ENCODE data around the gene EXOC3L2.

GRCh38 chr19:45244133-45244794, 943 bp downstream of the EXOC3L2 start:
- no peak for TF ChIP-seq CTCF (IDR thresholded peaks at IDR 0.05; ENCODE audit: control extremely low read depth in 1 of 3, insufficient read depth in 1 of 3, low read depth in 1 of 3, low read length in 3 of 3)
- no peak for TF ChIP-seq POLR2AphosphoS5 (IDR thresholded peaks at IDR 0.05; ENCODE audit: low read depth, low read length)
- TF ChIP-seq CEBPB (IDR thresholded peaks at IDR 0.05; ENCODE audit: low read depth, low read length) = no peak
- no peak for TF ChIP-seq TCF12 (IDR thresholded peaks at IDR 0.05; ENCODE audit: low read depth, low read length)
- TF ChIP-seq EP300 (IDR thresholded peaks at IDR 0.05; ENCODE audit: borderline replicate concordance in 1 of 2, low read depth in 2 of 2, low read length in 2 of 2) = no peak
- TF ChIP-seq HDAC2 (IDR thresholded peaks at IDR 0.05; ENCODE audit: borderline replicate concordance in 1 of 2, low read depth in 2 of 2, low read length in 2 of 2) = no peak
- TF ChIP-seq RFX5 (IDR thresholded peaks at IDR 0.05; ENCODE audit: borderline replicate concordance, low read depth, low read length) = no peak
- TF ChIP-seq MAX (IDR thresholded peaks at IDR 0.05) = no peak

All from H1 (cell line).